ENCODE results near the gene ME1.

GRCh38 chr6:83464381-83465140 is 33.7 kb upstream of the ME1 start:
- no peak for TF ChIP-seq CTCF (IDR thresholded peaks at IDR 0.05; ENCODE audit: poor library complexity)
- no peak for TF ChIP-seq EZH2 (IDR thresholded peaks at IDR 0.05; ENCODE audit: borderline replicate concordance)
